Tibial nerve (tissue), 3 donors: ENCODE data around the gene RAB23.

Experiments
- POLR2A ChIP-seq, 2 donors: fragments of 450-650 bp; IDR thresholded peaks; one replicate each; pipeline ENCODE4 v1.6.1; 2017; ENCODE audit warnings: antibody characterized with exemption in 2 of 2, mild to moderate bottlenecking in 2 of 2, moderate library complexity in 2 of 2
- TF ChIP-seq, protein P1 (sequence below), 5 experiments: fragments of 200-600 bp in 3 of 5; fragments of 450-650 bp in 2 of 5; sonication (generic) in 3 of 5; IDR thresholded peaks; one replicate each; pipeline ENCODE4 v1.5.1; 2016 to 2019; ENCODE audit warnings: antibody characterized with exemption in 5 of 5, mild to moderate bottlenecking in 3 of 5, moderate library complexity in 2 of 5

DNA sequence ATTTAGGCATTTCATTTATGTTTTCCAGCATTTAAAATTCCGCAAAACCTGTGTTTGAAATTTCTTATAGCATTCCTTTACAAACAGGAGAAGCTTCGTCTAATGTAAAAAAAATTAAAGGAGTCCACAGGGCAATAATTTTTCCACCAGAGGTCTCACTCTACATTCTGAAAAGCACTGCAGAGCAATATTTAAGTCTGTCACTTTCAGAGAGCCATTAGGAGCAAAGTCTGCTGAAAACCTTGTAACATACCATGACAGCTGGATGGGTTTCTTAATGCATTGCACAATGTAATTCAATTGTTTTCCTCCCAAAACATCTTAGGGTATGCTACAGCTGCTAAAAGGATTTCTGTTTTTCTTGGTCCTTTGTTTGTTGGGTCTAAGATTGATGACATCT is 32.0 kb downstream of the RAB23 start:
- TF ChIP-seq, protein P1, sequence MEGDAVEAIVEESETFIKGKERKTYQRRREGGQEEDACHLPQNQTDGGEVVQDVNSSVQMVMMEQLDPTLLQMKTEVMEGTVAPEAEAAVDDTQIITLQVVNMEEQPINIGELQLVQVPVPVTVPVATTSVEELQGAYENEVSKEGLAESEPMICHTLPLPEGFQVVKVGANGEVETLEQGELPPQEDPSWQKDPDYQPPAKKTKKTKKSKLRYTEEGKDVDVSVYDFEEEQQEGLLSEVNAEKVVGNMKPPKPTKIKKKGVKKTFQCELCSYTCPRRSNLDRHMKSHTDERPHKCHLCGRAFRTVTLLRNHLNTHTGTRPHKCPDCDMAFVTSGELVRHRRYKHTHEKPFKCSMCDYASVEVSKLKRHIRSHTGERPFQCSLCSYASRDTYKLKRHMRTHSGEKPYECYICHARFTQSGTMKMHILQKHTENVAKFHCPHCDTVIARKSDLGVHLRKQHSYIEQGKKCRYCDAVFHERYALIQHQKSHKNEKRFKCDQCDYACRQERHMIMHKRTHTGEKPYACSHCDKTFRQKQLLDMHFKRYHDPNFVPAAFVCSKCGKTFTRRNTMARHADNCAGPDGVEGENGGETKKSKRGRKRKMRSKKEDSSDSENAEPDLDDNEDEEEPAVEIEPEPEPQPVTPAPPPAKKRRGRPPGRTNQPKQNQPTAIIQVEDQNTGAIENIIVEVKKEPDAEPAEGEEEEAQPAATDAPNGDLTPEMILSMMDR (IDR thresholded peaks at IDR 0.05) = peak in 4 of 5 experiments; percentile 18 to 38 (median 24)
- TF ChIP-seq POLR2A (IDR thresholded peaks at IDR 0.05) = no peak
